Measurements from ENCODE around the gene JAK3.

JAK3 gene

GRCh38 chr19:17817668-17818363, 30.0 kb downstream of the JAK3 start:
- no peak overlapping the region for H2AK5ac ChIP-seq (ENCODE audit: low read length, severe bottlenecking)
- H2AFZ ChIP-seq (ENCODE audit: low read depth, low read length): no peak overlapping the region
- H3K9me3 ChIP-seq (ENCODE audit: control insufficient read depth, low read length): peaks cover 4% of the 10 kb centered on the region
- no peak overlapping the region for H3K4me2 ChIP-seq (ENCODE audit: low read length, poor library complexity, severe bottlenecking)
- no peak for DNase-seq
- no peak overlapping the region for H2BK5ac ChIP-seq (ENCODE audit: low read depth, low read length, poor library complexity, severe bottlenecking)
- no peak overlapping the region for H3K23ac ChIP-seq (ENCODE audit: low read length in 2 of 2)
- no peaks in the 10 kb centered on the region for H3K4me1 ChIP-seq (ENCODE audit: control insufficient read depth, insufficient read depth, low read depth, low read length)
- no peak overlapping the region for H3K18ac ChIP-seq (ENCODE audit: low read depth in 1 of 2, low read length in 2 of 2)
- no peak overlapping the region for H2BK120ac ChIP-seq (ENCODE audit: low read depth, low read length)
- H4K8ac ChIP-seq (ENCODE audit: low read length): no peak overlapping the region
- H3K36me3 ChIP-seq (ENCODE audit: control insufficient read depth in 1 of 2, insufficient read depth in 2 of 2, low read depth in 1 of 2, low read length in 2 of 2): no peaks in the 10 kb centered on the region
- H3K4me3 ChIP-seq (ENCODE audit: insufficient read depth in 1 of 2, low read depth in 1 of 2, low read length in 2 of 2): no peak overlapping the region
- no peaks in the 10 kb centered on the region for H3K79me1 ChIP-seq (replicated peaks; ENCODE audit: low read length, poor library complexity, severe bottlenecking)
- 76% methylated on average over 12 of the region's 13 CpGs for WGBS
- peaks cover 4 to 30% of the 10 kb centered on the region in 2 experiments for H3K27me3 ChIP-seq (ENCODE audit: control insufficient read depth in 1 of 2, insufficient read depth in 1 of 2, low read length in 2 of 2)
- no peak overlapping the region for H3K14ac ChIP-seq (ENCODE audit: low read length in 2 of 2)
- peak overlapping the region; percentile 27 for H4K91ac ChIP-seq (ENCODE audit: low read length)
- no peak overlapping the region for H3K27ac ChIP-seq (ENCODE audit: low read length, poor library complexity, severe bottlenecking)
- H2BK15ac ChIP-seq (ENCODE audit: low read depth, poor library complexity, severe bottlenecking): no peak overlapping the region
- no peak overlapping the region for H2BK12ac ChIP-seq (ENCODE audit: low read length in 2 of 2)
- no peak overlapping the region for H3K9ac ChIP-seq (ENCODE audit: low read length)
- H3K4ac ChIP-seq (ENCODE audit: low read depth in 1 of 2, low read length in 2 of 2): no peak overlapping the region

GRCh38 chr19:17812099-17812498, 35.7 kb downstream of the JAK3 start:
- Histone ChIP-seq H3K27me3 (ENCODE audit: control insufficient read depth in 1 of 2, insufficient read depth in 1 of 2, low read length in 2 of 2) (peaks cover 9 to 57% of the 10 kb centered on the region in 2 experiments), H3K14ac (ENCODE audit: low read length in 2 of 2) (no peak overlapping the region), H2BK15ac (ENCODE audit: low read depth, poor library complexity, severe bottlenecking) (no peak overlapping the region), H3K9me3 (ENCODE audit: control insufficient read depth, low read length) (peaks cover 10% of the 10 kb centered on the region), H4K8ac (ENCODE audit: low read length) (no peak overlapping the region), H2BK120ac (ENCODE audit: low read depth, low read length) (no peak overlapping the region), H3K4me3 (ENCODE audit: insufficient read depth in 1 of 2, low read depth in 1 of 2, low read length in 2 of 2) (no peak overlapping the region), H3K4me1 (ENCODE audit: control insufficient read depth, insufficient read depth, low read depth, low read length) (no peaks in the 10 kb centered on the region), H3K4ac (ENCODE audit: low read depth in 1 of 2, low read length in 2 of 2) (no peak overlapping the region), H3K4me2 (ENCODE audit: low read length, poor library complexity, severe bottlenecking) (no peak overlapping the region), H3K18ac (ENCODE audit: low read depth in 1 of 2, low read length in 2 of 2) (no peak overlapping the region), H2BK5ac (ENCODE audit: low read depth, low read length, poor library complexity, severe bottlenecking) (no peak overlapping the region), H2BK12ac (ENCODE audit: low read length in 2 of 2) (no peak overlapping the region), H3K36me3 (ENCODE audit: control insufficient read depth in 1 of 2, insufficient read depth in 2 of 2, low read depth in 1 of 2, low read length in 2 of 2) (no peaks in the 10 kb centered on the region), H3K79me1 (replicated peaks; ENCODE audit: low read length, poor library complexity, severe bottlenecking) (no peaks in the 10 kb centered on the region), H3K27ac (ENCODE audit: low read length, poor library complexity, severe bottlenecking) (no peak overlapping the region), H4K91ac (ENCODE audit: low read length) (no peak overlapping the region), H3K23ac (ENCODE audit: low read length in 2 of 2) (no peak overlapping the region), H2AK5ac (ENCODE audit: low read length, severe bottlenecking) (no peak overlapping the region), H3K9ac (ENCODE audit: low read length) (no peak overlapping the region), H2AFZ (ENCODE audit: low read depth, low read length) (no peak overlapping the region)
- DNase-seq: no peak
- 77% methylated on average over 4 of the region's 5 CpGs for WGBS

- Histone ChIP-seq H3K4me2 (ENCODE audit: low read length, poor library complexity, severe bottlenecking) (no peak overlapping the region), H3K4ac (ENCODE audit: low read depth in 1 of 2, low read length in 2 of 2) (no peak overlapping the region), H3K4me3 (ENCODE audit: insufficient read depth in 1 of 2, low read depth in 1 of 2, low read length in 2 of 2) (no peak overlapping the region), H2BK15ac (ENCODE audit: low read depth, poor library complexity, severe bottlenecking) (no peak overlapping the region), H3K9ac (ENCODE audit: low read length) (no peak overlapping the region), H3K4me1 (ENCODE audit: control insufficient read depth, insufficient read depth, low read depth, low read length) (no peaks in the 10 kb centered on the region), H3K23ac (ENCODE audit: low read length in 2 of 2) (no peak overlapping the region), H4K91ac (ENCODE audit: low read length) (no peak overlapping the region), H2BK12ac (ENCODE audit: low read length in 2 of 2) (no peak overlapping the region), H2BK5ac (ENCODE audit: low read depth, low read length, poor library complexity, severe bottlenecking) (no peak overlapping the region), H2AFZ (ENCODE audit: low read depth, low read length) (no peak overlapping the region), H3K18ac (ENCODE audit: low read depth in 1 of 2, low read length in 2 of 2) (no peak overlapping the region), H3K14ac (ENCODE audit: low read length in 2 of 2) (no peak overlapping the region), H2AK5ac (ENCODE audit: low read length, severe bottlenecking) (no peak overlapping the region), H3K36me3 (ENCODE audit: control insufficient read depth in 1 of 2, insufficient read depth in 2 of 2, low read depth in 1 of 2, low read length in 2 of 2) (no peaks in the 10 kb centered on the region), H3K27ac (ENCODE audit: low read length, poor library complexity, severe bottlenecking) (no peak overlapping the region), H3K79me1 (replicated peaks; ENCODE audit: low read length, poor library complexity, severe bottlenecking) (no peaks in the 10 kb centered on the region), H3K27me3 (ENCODE audit: control insufficient read depth in 1 of 2, insufficient read depth in 1 of 2, low read length in 2 of 2) (peaks cover 9 to 54% of the 10 kb centered on the region in 2 experiments), H3K9me3 (ENCODE audit: control insufficient read depth, low read length) (peaks cover 10% of the 10 kb centered on the region), H4K8ac (ENCODE audit: low read length) (no peak overlapping the region), H2BK120ac (ENCODE audit: low read depth, low read length) (no peak overlapping the region)
- no peak for DNase-seq
- WGBS: 87% methylated on average over 20 of the region's 20 CpGs
Measured at GRCh38 chr19:17811681-17812080, 36.1 kb downstream of the JAK3 start.

- no peak overlapping the region for H4K91ac ChIP-seq (ENCODE audit: low read length)
- H3K4me2 ChIP-seq (ENCODE audit: low read length, poor library complexity, severe bottlenecking): no peak overlapping the region
- H3K36me3 ChIP-seq (ENCODE audit: control insufficient read depth in 1 of 2, insufficient read depth in 2 of 2, low read depth in 1 of 2, low read length in 2 of 2): no peaks in the 10 kb centered on the region
- H3K27ac ChIP-seq (ENCODE audit: low read length, poor library complexity, severe bottlenecking): no peak overlapping the region
- H3K9ac ChIP-seq (ENCODE audit: low read length): no peak overlapping the region
- H3K4ac ChIP-seq (ENCODE audit: low read depth in 1 of 2, low read length in 2 of 2): no peak overlapping the region
- no peak overlapping the region for H3K4me3 ChIP-seq (ENCODE audit: insufficient read depth in 1 of 2, low read depth in 1 of 2, low read length in 2 of 2)
- no peak overlapping the region for H2BK15ac ChIP-seq (ENCODE audit: low read depth, poor library complexity, severe bottlenecking)
- no peaks in the 10 kb centered on the region for H3K79me1 ChIP-seq (replicated peaks; ENCODE audit: low read length, poor library complexity, severe bottlenecking)
- no peak overlapping the region for H3K23ac ChIP-seq (ENCODE audit: low read length in 2 of 2)
- no peak overlapping the region for H2BK120ac ChIP-seq (ENCODE audit: low read depth, low read length)
- DNase-seq: no peak
- no peak overlapping the region for H2AK5ac ChIP-seq (ENCODE audit: low read length, severe bottlenecking)
- H3K9me3 ChIP-seq (ENCODE audit: control insufficient read depth, low read length): peaks cover 6% of the 10 kb centered on the region
- no peak overlapping the region for H2AFZ ChIP-seq (ENCODE audit: low read depth, low read length)
- peaks cover 9 to 48% of the 10 kb centered on the region in 2 experiments for H3K27me3 ChIP-seq (ENCODE audit: control insufficient read depth in 1 of 2, insufficient read depth in 1 of 2, low read length in 2 of 2)
- H2BK12ac ChIP-seq (ENCODE audit: low read length in 2 of 2): no peak overlapping the region
- no peak overlapping the region for H3K18ac ChIP-seq (ENCODE audit: low read depth in 1 of 2, low read length in 2 of 2)
- no peaks in the 10 kb centered on the region for H3K4me1 ChIP-seq (ENCODE audit: control insufficient read depth, insufficient read depth, low read depth, low read length)
- H3K14ac ChIP-seq (ENCODE audit: low read length in 2 of 2): no peak overlapping the region
- H4K8ac ChIP-seq (ENCODE audit: low read length): no peak overlapping the region
- WGBS: 78% methylated on average over 1 of the region's 2 CpGs
- no peak overlapping the region for H2BK5ac ChIP-seq (ENCODE audit: low read depth, low read length, poor library complexity, severe bottlenecking)
Measured at GRCh38 chr19:17811103-17811502, 36.7 kb downstream of the JAK3 start.
